ENCODE results near the gene MRPL36.

DNA sequence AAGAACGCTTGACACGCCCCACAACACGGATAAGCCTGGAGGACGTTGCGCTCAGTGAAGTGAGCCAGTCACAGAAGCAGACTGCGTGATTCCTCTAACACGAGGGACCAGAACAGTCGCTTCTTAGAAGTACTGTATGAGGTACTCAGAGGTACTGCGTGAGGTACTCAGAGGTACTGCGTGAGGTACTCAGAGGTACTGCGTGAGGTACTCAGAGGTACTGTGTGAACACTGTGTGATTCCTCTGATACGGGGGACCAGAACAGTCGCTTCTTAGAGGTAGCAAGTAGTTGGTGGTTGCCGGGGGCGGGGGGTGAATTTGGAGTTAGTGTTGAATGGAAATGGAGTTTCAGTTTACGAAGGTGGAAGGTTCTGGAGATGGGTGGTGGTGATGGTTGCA, 7.3 kb upstream of the MRPL36 start:
- no peak for TF ChIP-seq HDGF (IDR thresholded peaks at IDR 0.05; ENCODE audit: borderline replicate concordance)
- TF ChIP-seq NFRKB (IDR thresholded peaks at IDR 0.05): no peak
- TF ChIP-seq ARNT (IDR thresholded peaks at IDR 0.05): no peak
- TF ChIP-seq SP1 (IDR thresholded peaks at IDR 0.05): no peak
- no peak for TF ChIP-seq ELF4 (IDR thresholded peaks at IDR 0.05)
- TF ChIP-seq FOXM1 (IDR thresholded peaks at IDR 0.05; ENCODE audit: borderline replicate concordance): no peak
- no peak for TF ChIP-seq TARDBP (IDR thresholded peaks at IDR 0.05)
- TF ChIP-seq BHLHE40 (IDR thresholded peaks at IDR 0.05; ENCODE audit: borderline replicate concordance): no peak
- TF ChIP-seq ZNF384 (IDR thresholded peaks at IDR 0.05): no peak
- TF ChIP-seq SUZ12 (IDR thresholded peaks at IDR 0.05): no peak
- TF ChIP-seq, protein P1, sequence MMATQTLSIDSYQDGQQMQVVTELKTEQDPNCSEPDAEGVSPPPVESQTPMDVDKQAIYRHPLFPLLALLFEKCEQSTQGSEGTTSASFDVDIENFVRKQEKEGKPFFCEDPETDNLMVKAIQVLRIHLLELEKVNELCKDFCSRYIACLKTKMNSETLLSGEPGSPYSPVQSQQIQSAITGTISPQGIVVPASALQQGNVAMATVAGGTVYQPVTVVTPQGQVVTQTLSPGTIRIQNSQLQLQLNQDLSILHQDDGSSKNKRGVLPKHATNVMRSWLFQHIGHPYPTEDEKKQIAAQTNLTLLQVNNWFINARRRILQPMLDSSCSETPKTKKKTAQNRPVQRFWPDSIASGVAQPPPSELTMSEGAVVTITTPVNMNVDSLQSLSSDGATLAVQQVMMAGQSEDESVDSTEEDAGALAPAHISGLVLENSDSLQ (IDR thresholded peaks at IDR 0.05): no peak
- TF ChIP-seq FOXK2 (IDR thresholded peaks at IDR 0.05): no peak
- TF ChIP-seq LEF1 (IDR thresholded peaks at IDR 0.05; ENCODE audit: borderline replicate concordance): no peak

Data from HEK293T (cell line).